Parathyroid adenoma (tissue), 2 donors: ENCODE measurements around the gene CDC42BPA.

ENCODE experiments used
- H2AFZ ChIP-seq: fragments of 300-600 bp; sonication (generic); one replicate; pipeline ENCODE4 v1.7.0; 2017; ENCODE audit warnings: antibody characterized with exemption, mild to moderate bottlenecking
- H3K27ac ChIP-seq: fragments of 300-600 bp; sonication (generic); one replicate; pipeline ENCODE4 v1.7.0; 2017
- H3K27me3 ChIP-seq: fragments of 300-600 bp; sonication (generic); one replicate; pipeline ENCODE4 v1.7.0; 2017; ENCODE audit warnings: low read length; ENCODE audit not compliant: control insufficient read depth, insufficient read depth
- H3K36me3 ChIP-seq: fragments of 300-600 bp; sonication (generic); one replicate; pipeline ENCODE4 v1.7.0; 2017; ENCODE audit warnings: low read length; ENCODE audit not compliant: control insufficient read depth, insufficient read depth
- H3K4me1 ChIP-seq: fragments of 300-600 bp; sonication (generic); one replicate; pipeline ENCODE4 v1.7.0; 2017; ENCODE audit warnings: control low read depth
- H3K4me2 ChIP-seq: fragments of 300-600 bp; sonication (generic); one replicate; pipeline ENCODE4 v1.7.0; 2017; ENCODE audit warnings: low read length
- H3K4me3 ChIP-seq: fragments of 300-600 bp; sonication (generic); one replicate; pipeline ENCODE4 v1.7.0; 2017; ENCODE audit warnings: low read depth, low read length
- H3K79me2 ChIP-seq: fragments of 300-600 bp; sonication (generic); one replicate; pipeline ENCODE4 v1.7.0; 2017; ENCODE audit warnings: control low read depth
- H3K9ac ChIP-seq: fragments of 300-600 bp; sonication (generic); one replicate; pipeline ENCODE4 v1.7.0; 2017; ENCODE audit warnings: mild to moderate bottlenecking
- H3K9me3 ChIP-seq: fragments of 300-600 bp; sonication (generic); one replicate; pipeline ENCODE4 v1.7.0; 2017; ENCODE audit warnings: low read length; ENCODE audit not compliant: control insufficient read depth
- CTCF ChIP-seq: fragments of 300-600 bp; sonication (generic); IDR thresholded peaks from one replicate; pipeline ENCODE4 v1.7.0; 2017; ENCODE audit warnings: antibody characterized with exemption, mild to moderate bottlenecking
- donor health status: primary hyperparathyroidism.

CDC42BPA gene

GRCh38 chr1:227073786-227074185 is 244.5 kb downstream of the CDC42BPA start:
- Histone ChIP-seq H3K27ac (no peak overlapping the region), H3K79me2 (no peaks in the 10 kb centered on the region), H3K4me3 (no peak overlapping the region), H3K9ac (no peak overlapping the region), H3K36me3 (no peaks in the 10 kb centered on the region), H3K4me1 (no peaks in the 10 kb centered on the region), H3K4me2 (no peak overlapping the region), H2AFZ (no peak overlapping the region), H3K9me3 (no peaks in the 10 kb centered on the region), H3K27me3 (no peaks in the 10 kb centered on the region)
- TF ChIP-seq CTCF = no peak

GRCh38 chr1:227072991-227073390 is 245.3 kb downstream of the CDC42BPA start:
- Histone ChIP-seq H3K27me3 (no peaks in the 10 kb centered on the region), H3K9me3 (no peaks in the 10 kb centered on the region), H3K4me3 (no peak overlapping the region), H3K4me1 (no peaks in the 10 kb centered on the region), H3K79me2 (no peaks in the 10 kb centered on the region), H3K4me2 (no peak overlapping the region), H3K36me3 (no peaks in the 10 kb centered on the region), H3K27ac (no peak overlapping the region), H3K9ac (no peak overlapping the region), H2AFZ (no peak overlapping the region)
- TF ChIP-seq CTCF = no peak

- H3K36me3 ChIP-seq = no peaks in the 10 kb centered on the region
Measured at GRCh38 chr1:227071895-227072587, 246.3 kb downstream of the CDC42BPA start.

GRCh38 chr1:227070638-227071285 is 247.5 kb downstream of the CDC42BPA start:
- Histone ChIP-seq H3K36me3 (no peaks in the 10 kb centered on the region), H3K9me3 (no peaks in the 10 kb centered on the region), H3K79me2 (no peaks in the 10 kb centered on the region), H3K27me3 (no peaks in the 10 kb centered on the region), H3K4me1 (no peaks in the 10 kb centered on the region), H2AFZ (no peak overlapping the region), H3K27ac (no peak overlapping the region), H3K4me2 (no peak overlapping the region), H3K9ac (no peak overlapping the region), H3K4me3 (no peak overlapping the region)
- TF ChIP-seq CTCF = no peak

More at GRCh38 chr1:227071895-227072587, 246.3 kb downstream of the CDC42BPA start:
- Histone ChIP-seq H2AFZ (no peak overlapping the region), H3K79me2 (no peaks in the 10 kb centered on the region), H3K9me3 (no peaks in the 10 kb centered on the region), H3K27me3 (no peaks in the 10 kb centered on the region), H3K4me2 (no peak overlapping the region), H3K4me1 (no peaks in the 10 kb centered on the region), H3K4me3 (no peak overlapping the region), H3K27ac (no peak overlapping the region), H3K9ac (no peak overlapping the region)
- no peak for TF ChIP-seq CTCF
